GM12873 (cell line): ENCODE results near the gene MOBP.

Experiments used
- CTCF ChIP-seq: IDR thresholded peaks from 2 replicates; pipeline ENCODE4 v1.5.1; 2012; ENCODE audit warnings: low read depth, mild to moderate bottlenecking, moderate library complexity, low read length, control low read depth; ENCODE audit not compliant: insufficient read depth; ENCODE audit errors: missing control alignments

MOBP gene

GRCh38 chr3:39479701-39480414 is 12.4 kb downstream of the MOBP start:
- TF ChIP-seq CTCF, result no peak

- TF ChIP-seq CTCF, result no peak
Observed at GRCh38 chr3:39485547-39485946, 18.1 kb downstream of the MOBP start.

GRCh38 chr3:39491014-39491413 is 23.5 kb downstream of the MOBP start:
- TF ChIP-seq CTCF, result no peak

GRCh38 chr3:39491733-39492350 is 24.4 kb downstream of the MOBP start:
- TF ChIP-seq CTCF, result no peak

GRCh38 chr3:39494781-39495180 is 27.3 kb downstream of the MOBP start:
- TF ChIP-seq CTCF, result no peak

GRCh38 chr3:39497753-39498152 is 30.3 kb downstream of the MOBP start:
- no peak for TF ChIP-seq CTCF

GRCh38 chr3:39499651-39500273 is 32.3 kb downstream of the MOBP start:
- TF ChIP-seq CTCF, result no peak
